Muscle layer of colon (tissue), 2 donors: ENCODE measurements around the gene HDAC9.

Experiments
- H3K27ac ChIP-seq: one replicate; pipeline ENCODE4 v1.7.0; 2013; ENCODE audit warnings: low read depth, mild to moderate bottlenecking, low read length, moderate library complexity
- H3K27me3 ChIP-seq, 2 donors: one replicate each; pipeline ENCODE4 v1.7.0; 2013; ENCODE audit warnings: low read length in 2 of 2, mild to moderate bottlenecking in 2 of 2; ENCODE audit not compliant: insufficient read depth in 2 of 2, control insufficient read depth in 1 of 2
- H3K36me3 ChIP-seq: one replicate; pipeline ENCODE4 v1.7.0; 2013; ENCODE audit warnings: mild to moderate bottlenecking, low read length; ENCODE audit not compliant: insufficient read depth
- H3K4me1 ChIP-seq: one replicate; pipeline ENCODE4 v1.7.0; 2013; ENCODE audit warnings: mild to moderate bottlenecking, low read length; ENCODE audit not compliant: insufficient read depth
- H3K4me3 ChIP-seq, 2 donors: one replicate each; pipeline ENCODE4 v1.7.0; 2013; ENCODE audit warnings: low read length in 2 of 2, low read depth in 1 of 2, mild to moderate bottlenecking in 1 of 2, moderate library complexity in 1 of 2
- H3K9ac ChIP-seq: one replicate; pipeline ENCODE4 v1.7.0; 2013; ENCODE audit warnings: low read length
- H3K9me3 ChIP-seq: one replicate; pipeline ENCODE4 v1.7.0; 2013; ENCODE audit warnings: mild to moderate bottlenecking, low read length
- donor health status: abdominal sarcoma.
- donor health status: Adenocarcinoma of cecum.

The HDAC9 gene

DNA sequence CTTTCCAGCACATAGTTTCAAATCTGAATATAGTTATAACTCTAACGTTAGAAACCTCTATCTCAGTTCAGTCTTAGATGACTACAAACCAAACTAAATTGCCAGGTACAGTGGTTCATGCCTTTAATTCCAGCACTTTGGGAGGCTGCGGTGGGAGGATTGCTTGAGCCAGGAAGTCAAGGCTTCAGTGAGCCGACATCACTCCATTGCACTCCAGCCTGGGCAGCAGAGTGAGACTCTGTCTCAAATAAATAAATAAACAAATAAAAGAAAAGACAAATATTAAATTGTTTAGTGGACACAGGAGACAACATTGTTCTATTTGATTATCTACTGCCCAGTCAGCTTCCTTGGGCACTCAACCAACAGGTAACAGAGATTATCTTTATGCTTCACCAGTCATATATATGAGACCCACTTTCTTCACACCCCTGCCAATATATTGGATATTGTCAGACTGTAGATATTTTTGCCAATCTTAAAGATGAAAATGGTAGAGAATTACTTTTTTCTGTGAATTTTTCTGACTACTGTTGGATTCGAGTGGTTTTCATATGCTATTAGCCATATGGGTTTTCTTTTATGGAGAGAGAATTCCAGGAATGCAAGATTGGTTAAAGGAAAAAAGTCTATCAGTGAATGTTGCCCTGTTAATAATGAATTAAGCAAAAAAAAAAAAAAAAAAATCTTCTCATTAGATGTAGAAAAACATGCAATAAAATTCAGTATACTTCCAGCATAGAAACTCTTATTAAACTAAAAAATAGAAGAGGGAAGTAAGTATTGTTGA is 16.0 kb downstream of the HDAC9 start:
- no peak overlapping the region for H3K9ac ChIP-seq
- H3K9me3 ChIP-seq: no peaks in the 10 kb centered on the region
- no peak overlapping the region for H3K27ac ChIP-seq
- no peak overlapping the region for H3K4me3 ChIP-seq
- H3K4me1 ChIP-seq: no peaks in the 10 kb centered on the region
- H3K36me3 ChIP-seq: no peaks in the 10 kb centered on the region
- no peaks in the 10 kb centered on the region for H3K27me3 ChIP-seq

GRCh38 chr7:18513343-18513742 is 17.8 kb downstream of the HDAC9 start:
- no peak overlapping the region for H3K27ac ChIP-seq

DNA sequence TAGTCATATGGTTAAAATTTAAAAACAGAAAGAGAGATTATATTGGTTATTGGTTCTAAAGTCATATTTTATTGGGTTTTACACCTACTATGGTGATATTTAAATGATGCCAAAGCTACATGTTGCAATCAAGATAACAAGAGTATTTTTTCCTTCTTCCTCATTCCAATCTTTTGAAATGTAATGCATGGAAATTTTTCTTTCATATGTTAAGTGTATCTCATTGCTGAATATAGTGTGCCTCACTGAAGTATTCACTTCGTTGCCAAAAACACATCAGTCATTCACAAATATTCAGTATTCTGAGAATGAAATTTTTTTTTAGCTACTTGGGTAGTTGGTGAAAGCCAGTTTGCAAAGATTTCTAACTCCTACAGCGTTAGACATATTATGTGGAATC is 19.5 kb downstream of the HDAC9 start:
- Histone ChIP-seq H3K4me1 (no peaks in the 10 kb centered on the region), H3K4me3 (no peak overlapping the region), H3K9ac (no peak overlapping the region), H3K36me3 (no peaks in the 10 kb centered on the region), H3K27me3 (no peaks in the 10 kb centered on the region), H3K27ac (no peak overlapping the region), H3K9me3 (no peaks in the 10 kb centered on the region)

More at GRCh38 chr7:18513343-18513742, 17.8 kb downstream of the HDAC9 start:
- Histone ChIP-seq H3K9me3 (no peaks in the 10 kb centered on the region), H3K27me3 (no peaks in the 10 kb centered on the region), H3K4me3 (no peak overlapping the region), H3K4me1 (no peaks in the 10 kb centered on the region), H3K9ac (no peak overlapping the region), H3K36me3 (no peaks in the 10 kb centered on the region)

DNA sequence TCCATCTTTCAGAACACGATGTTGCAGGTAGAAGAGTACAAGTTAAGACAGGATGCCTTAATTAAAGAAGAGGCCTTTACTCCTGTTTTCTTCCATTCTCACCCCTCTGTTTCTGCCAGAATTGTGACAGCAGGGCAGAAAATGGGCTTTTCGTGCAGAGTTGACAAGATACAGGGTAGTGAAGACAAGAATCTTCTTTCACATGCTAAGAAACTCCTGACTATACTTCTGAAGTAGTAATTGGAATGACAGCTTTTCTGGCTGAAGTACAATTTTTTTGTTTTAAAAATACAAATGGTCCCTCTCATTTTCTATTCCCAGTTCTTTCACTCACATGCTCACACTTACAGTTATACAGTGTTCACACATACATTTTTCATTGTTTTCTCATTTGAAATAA is 22.1 kb downstream of the HDAC9 start:
- Histone ChIP-seq H3K9me3 (no peaks in the 10 kb centered on the region), H3K4me3 (no peak overlapping the region), H3K36me3 (no peaks in the 10 kb centered on the region), H3K9ac (no peak overlapping the region), H3K27me3 (no peaks in the 10 kb centered on the region), H3K4me1 (no peaks in the 10 kb centered on the region), H3K27ac (no peak overlapping the region)

- Histone ChIP-seq H3K4me1 (no peaks in the 10 kb centered on the region), H3K4me3 (no peak overlapping the region), H3K36me3 (no peaks in the 10 kb centered on the region), H3K9ac (no peak overlapping the region), H3K27ac (no peak overlapping the region), H3K27me3 (no peaks in the 10 kb centered on the region), H3K9me3 (no peaks in the 10 kb centered on the region)
These were observed 23.0 kb downstream of the HDAC9 start for GRCh38 chr7:18518555-18518954.

DNA sequence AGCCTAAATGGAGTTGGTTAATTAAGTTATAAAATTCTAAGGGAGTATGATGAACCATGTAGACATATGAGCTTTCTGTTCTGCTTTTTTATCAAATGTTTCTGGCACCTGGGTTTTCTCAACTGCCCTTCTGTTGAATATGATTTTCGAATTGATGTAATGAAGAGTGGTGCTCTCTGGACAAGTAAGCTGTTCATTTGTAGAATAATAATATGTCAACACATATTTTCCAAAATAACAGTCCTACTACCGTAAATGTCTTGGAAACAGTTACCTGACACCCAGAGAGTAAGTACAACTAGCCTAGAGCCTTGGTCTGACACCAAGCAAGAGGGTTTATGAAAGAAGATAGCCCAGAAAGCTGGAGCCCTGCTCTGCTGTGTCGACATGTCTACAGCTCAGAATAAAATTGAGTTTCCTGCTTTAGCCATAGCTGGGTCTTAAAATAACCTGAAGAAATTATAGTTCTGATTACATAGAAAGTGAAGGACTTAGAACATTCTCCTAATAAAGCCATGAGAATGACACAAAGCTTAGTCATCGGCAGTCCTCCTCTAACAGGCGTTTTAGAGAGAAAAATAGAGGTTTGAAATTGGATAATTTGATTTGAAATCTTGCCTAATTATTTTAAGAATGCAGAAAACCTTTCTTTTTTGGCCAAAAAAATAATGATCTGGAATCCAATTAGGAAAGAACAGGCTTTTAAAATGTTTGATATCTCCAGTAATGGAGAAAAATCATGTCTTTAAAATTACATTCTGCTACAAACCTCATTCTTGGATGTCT is 25.1 kb downstream of the HDAC9 start:
- Histone ChIP-seq H3K9me3 (no peaks in the 10 kb centered on the region), H3K27ac (no peak overlapping the region), H3K4me3 (no peak overlapping the region), H3K4me1 (no peaks in the 10 kb centered on the region), H3K9ac (no peak overlapping the region), H3K27me3 (no peaks in the 10 kb centered on the region), H3K36me3 (no peaks in the 10 kb centered on the region)

DNA sequence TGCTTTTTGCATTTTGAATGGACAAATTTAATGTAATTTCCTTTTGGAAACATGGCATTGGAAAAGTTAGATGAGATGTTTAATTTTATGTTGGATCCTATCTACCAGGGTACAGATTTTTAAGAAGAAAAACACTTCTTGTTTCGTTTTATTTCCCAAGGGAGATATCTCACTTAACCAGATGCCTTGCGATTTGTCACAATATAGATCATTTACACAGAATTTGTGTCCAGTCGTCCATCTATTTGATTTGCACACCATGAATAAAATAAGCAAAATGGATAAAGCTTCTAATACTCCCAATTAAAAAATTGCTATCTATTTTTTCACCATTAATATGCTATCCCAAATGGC is 25.7 kb downstream of the HDAC9 start:
- Histone ChIP-seq H3K4me3 (no peak overlapping the region), H3K9me3 (no peaks in the 10 kb centered on the region), H3K36me3 (no peaks in the 10 kb centered on the region), H3K9ac (no peak overlapping the region), H3K27me3 (no peaks in the 10 kb centered on the region), H3K27ac (no peak overlapping the region), H3K4me1 (no peaks in the 10 kb centered on the region)

- Histone ChIP-seq H3K4me3 (no peak overlapping the region), H3K4me1 (no peaks in the 10 kb centered on the region), H3K27me3 (no peaks in the 10 kb centered on the region), H3K27ac (no peak overlapping the region), H3K9ac (no peak overlapping the region), H3K9me3 (no peaks in the 10 kb centered on the region), H3K36me3 (no peaks in the 10 kb centered on the region)
These were observed 26.5 kb downstream of the HDAC9 start for GRCh38 chr7:18521945-18522566.

GRCh38 chr7:18524248-18524647 is 28.7 kb downstream of the HDAC9 start:
- no peaks in the 10 kb centered on the region for H3K4me1 ChIP-seq
- H3K4me3 ChIP-seq: no peak overlapping the region
- no peaks in the 10 kb centered on the region for H3K36me3 ChIP-seq
- H3K9me3 ChIP-seq: no peaks in the 10 kb centered on the region
- no peak overlapping the region for H3K9ac ChIP-seq
- H3K27me3 ChIP-seq: no peaks in the 10 kb centered on the region
- H3K27ac ChIP-seq: no peak overlapping the region

- H3K4me1 ChIP-seq: no peaks in the 10 kb centered on the region
- H3K9ac ChIP-seq: no peak overlapping the region
- no peaks in the 10 kb centered on the region for H3K9me3 ChIP-seq
- H3K27me3 ChIP-seq: no peaks in the 10 kb centered on the region
- no peaks in the 10 kb centered on the region for H3K36me3 ChIP-seq
- no peak overlapping the region for H3K4me3 ChIP-seq
- no peak overlapping the region for H3K27ac ChIP-seq
These were observed 30.9 kb downstream of the HDAC9 start for GRCh38 chr7:18526368-18526878.

GRCh38 chr7:18529239-18529638 is 33.7 kb downstream of the HDAC9 start:
- Histone ChIP-seq H3K9ac (no peak overlapping the region), H3K36me3 (no peaks in the 10 kb centered on the region), H3K27ac (no peak overlapping the region), H3K9me3 (no peaks in the 10 kb centered on the region), H3K27me3 (no peaks in the 10 kb centered on the region), H3K4me3 (no peak overlapping the region), H3K4me1 (no peaks in the 10 kb centered on the region)
